ENCODE results near the gene ARHGEF4.

GRCh38 chr2:131085646-131086045 lies 248.9 kb downstream of the ARHGEF4 start:
- TF ChIP-seq POLR2A (IDR thresholded peaks at IDR 0.05): no peak
- no peak for TF ChIP-seq CTCF (IDR thresholded peaks at IDR 0.05 in 8 of 11, conservative IDR thresholded peaks at IDR 0.05 in 3 of 11)
- TF ChIP-seq POLR2AphosphoS5 (IDR thresholded peaks at IDR 0.05): no peak

Measured in spleen (tissue), 7 donors.